ENCODE measurements around the gene PALM.

- TF ChIP-seq, protein P1, sequence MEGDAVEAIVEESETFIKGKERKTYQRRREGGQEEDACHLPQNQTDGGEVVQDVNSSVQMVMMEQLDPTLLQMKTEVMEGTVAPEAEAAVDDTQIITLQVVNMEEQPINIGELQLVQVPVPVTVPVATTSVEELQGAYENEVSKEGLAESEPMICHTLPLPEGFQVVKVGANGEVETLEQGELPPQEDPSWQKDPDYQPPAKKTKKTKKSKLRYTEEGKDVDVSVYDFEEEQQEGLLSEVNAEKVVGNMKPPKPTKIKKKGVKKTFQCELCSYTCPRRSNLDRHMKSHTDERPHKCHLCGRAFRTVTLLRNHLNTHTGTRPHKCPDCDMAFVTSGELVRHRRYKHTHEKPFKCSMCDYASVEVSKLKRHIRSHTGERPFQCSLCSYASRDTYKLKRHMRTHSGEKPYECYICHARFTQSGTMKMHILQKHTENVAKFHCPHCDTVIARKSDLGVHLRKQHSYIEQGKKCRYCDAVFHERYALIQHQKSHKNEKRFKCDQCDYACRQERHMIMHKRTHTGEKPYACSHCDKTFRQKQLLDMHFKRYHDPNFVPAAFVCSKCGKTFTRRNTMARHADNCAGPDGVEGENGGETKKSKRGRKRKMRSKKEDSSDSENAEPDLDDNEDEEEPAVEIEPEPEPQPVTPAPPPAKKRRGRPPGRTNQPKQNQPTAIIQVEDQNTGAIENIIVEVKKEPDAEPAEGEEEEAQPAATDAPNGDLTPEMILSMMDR (IDR thresholded peaks at IDR 0.05): no peak
- TF ChIP-seq POLR2AphosphoS5 (IDR thresholded peaks at IDR 0.05): no peak
These were observed 23.2 kb upstream of the PALM start for GRCh38 chr19:685454-685931.

Measured in suprapubic skin (tissue), 3 donors.